ENCODE measurements around the gene ATP8B1.

DNA sequence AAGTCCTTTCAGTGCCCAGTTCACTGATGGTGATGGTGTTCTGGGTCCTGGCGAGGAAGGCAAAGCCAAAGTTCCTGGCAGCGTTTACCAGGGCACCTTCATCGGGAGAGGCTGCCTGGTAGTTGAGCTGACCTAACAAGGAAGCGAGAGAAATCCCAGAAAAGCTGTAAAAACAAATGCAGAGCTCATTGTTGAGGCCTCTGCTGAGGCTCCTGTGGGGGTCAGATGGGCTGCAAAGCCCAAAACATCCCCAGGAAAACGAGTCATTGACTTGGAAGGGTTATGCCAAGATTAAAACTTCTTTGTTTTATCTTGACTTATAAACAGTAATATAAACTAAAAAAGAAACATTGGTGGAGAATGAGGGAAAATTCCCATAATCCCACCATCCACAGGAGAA, 128.2 kb downstream of the ATP8B1 start:
- TF ChIP-seq, protein P1, sequence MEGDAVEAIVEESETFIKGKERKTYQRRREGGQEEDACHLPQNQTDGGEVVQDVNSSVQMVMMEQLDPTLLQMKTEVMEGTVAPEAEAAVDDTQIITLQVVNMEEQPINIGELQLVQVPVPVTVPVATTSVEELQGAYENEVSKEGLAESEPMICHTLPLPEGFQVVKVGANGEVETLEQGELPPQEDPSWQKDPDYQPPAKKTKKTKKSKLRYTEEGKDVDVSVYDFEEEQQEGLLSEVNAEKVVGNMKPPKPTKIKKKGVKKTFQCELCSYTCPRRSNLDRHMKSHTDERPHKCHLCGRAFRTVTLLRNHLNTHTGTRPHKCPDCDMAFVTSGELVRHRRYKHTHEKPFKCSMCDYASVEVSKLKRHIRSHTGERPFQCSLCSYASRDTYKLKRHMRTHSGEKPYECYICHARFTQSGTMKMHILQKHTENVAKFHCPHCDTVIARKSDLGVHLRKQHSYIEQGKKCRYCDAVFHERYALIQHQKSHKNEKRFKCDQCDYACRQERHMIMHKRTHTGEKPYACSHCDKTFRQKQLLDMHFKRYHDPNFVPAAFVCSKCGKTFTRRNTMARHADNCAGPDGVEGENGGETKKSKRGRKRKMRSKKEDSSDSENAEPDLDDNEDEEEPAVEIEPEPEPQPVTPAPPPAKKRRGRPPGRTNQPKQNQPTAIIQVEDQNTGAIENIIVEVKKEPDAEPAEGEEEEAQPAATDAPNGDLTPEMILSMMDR (IDR thresholded peaks at IDR 0.05 in 4 of 5, conservative IDR thresholded peaks at IDR 0.05 in 1 of 5): no peak
- TF ChIP-seq POLR2A (IDR thresholded peaks at IDR 0.05): no peak

Measured in gastrocnemius medialis (tissue), 4 donors.